ENCODE measurements around the gene PI4KB.

PI4KB gene

DNA sequence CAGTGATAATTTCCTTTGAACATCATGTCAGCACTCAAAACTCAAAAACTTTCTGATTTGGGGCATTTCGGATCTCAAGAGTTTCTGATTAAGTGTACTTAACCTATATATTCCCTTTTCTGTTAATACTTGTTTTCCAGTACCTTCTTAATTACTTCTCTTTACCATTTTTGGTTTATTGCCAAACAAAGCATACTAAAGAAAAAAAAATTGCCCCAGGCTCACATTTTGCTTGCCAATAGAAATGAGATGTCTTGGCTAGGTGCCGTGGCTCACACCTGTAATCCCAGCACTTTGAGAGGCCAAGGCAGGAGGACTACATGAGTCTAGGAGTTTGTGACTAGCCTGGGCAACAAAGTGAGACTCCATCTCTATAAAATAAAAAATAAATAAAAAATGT, 67.9 kb downstream of the PI4KB start:
- DNase-seq (ENCODE audit: low read depth), result no peak
- H3K4me3 ChIP-seq (ENCODE audit: control insufficient read depth, low read depth, low read length), result no peak overlapping the region

DNA sequence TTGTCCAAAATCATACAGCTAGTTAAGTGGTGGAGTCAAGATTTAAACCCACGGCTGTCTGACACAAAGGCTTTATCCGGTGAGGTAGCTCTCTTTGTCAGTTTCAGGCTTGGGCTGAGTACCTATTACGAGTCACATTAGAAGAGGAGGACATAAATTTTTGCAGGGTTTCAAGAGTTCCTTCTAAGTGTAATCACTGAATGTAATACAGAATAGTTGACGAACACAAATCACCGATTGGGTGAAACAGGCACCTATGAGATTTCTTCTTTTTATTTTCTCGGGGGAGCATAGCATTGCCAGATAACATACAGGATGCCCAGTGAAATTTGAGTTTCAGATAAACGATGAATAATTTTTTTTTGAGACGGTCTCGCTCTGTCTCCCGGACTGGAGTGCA, 71.8 kb downstream of the PI4KB start:
- peak overlapping the region; percentile 92 for H3K4me3 ChIP-seq (ENCODE audit: control insufficient read depth, low read depth, low read length)
- peak; percentile 26 for DNase-seq (ENCODE audit: low read depth)
- TF ChIP-seq, protein P1, sequence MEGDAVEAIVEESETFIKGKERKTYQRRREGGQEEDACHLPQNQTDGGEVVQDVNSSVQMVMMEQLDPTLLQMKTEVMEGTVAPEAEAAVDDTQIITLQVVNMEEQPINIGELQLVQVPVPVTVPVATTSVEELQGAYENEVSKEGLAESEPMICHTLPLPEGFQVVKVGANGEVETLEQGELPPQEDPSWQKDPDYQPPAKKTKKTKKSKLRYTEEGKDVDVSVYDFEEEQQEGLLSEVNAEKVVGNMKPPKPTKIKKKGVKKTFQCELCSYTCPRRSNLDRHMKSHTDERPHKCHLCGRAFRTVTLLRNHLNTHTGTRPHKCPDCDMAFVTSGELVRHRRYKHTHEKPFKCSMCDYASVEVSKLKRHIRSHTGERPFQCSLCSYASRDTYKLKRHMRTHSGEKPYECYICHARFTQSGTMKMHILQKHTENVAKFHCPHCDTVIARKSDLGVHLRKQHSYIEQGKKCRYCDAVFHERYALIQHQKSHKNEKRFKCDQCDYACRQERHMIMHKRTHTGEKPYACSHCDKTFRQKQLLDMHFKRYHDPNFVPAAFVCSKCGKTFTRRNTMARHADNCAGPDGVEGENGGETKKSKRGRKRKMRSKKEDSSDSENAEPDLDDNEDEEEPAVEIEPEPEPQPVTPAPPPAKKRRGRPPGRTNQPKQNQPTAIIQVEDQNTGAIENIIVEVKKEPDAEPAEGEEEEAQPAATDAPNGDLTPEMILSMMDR (conservative IDR thresholded peaks at IDR 0.05; ENCODE audit: control insufficient read depth, insufficient read depth, low read depth, low read length), result no peak

More for the DNA sequence above, 67.9 kb downstream of the PI4KB start:
- TF ChIP-seq, protein P1 (conservative IDR thresholded peaks at IDR 0.05; ENCODE audit: control insufficient read depth, insufficient read depth, low read depth, low read length), result no peak

DNA sequence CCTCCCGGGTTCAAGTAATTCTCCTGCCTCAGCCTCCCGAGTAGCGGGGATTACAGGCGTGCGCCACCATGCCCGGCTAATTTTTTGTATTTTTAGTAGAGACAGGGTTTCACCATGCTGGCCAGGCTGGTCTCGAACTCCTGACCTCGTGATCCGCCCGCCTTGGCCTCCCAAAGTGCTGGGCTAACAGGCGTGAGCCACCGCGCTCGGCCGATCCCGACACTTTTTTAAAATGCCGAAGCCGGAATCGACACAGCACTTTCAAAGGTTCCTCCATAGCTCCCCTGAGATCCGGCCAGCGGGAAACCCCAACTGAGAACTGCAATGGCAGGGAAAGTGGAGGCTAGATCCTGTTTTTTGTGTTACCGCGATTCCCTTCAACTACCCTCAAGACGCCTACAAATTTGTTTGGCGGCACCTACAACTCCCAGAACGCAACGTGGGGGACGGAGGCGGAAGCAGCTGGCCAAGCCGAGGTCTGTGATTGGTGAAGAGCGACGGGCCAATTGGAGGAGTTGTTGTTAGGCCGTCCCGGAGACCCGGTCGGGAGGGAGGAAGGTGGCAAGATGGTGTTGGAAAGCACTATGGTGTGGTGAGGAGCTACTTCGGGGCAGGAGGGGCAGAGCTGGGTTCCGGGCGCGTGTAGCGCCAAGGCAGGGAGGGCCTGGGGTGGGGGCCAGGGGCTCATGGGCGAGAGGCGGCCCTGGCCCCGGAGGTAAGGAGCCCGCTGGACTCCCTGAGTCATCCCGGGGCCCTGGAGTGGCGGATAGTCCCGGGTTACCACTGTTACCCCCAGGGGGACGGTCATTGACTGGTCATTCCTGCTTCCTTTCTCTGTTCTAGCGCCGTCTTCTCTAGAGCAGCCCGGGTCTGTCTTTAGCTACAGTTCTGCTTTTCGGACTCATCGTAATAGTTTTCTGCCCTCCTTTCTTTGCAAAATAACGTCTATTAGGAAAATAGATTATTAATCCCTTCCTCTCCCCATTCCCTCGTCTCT, 72.7 kb downstream of the PI4KB start, which contains the start of gene PSMD4:
Gene PSMD4, plus strand, starts transcription at position 518 of the 997 bp plus-strand sequence. Its CDS starts 49 bp downstream, at position 567.
- TF ChIP-seq, protein P1 (conservative IDR thresholded peaks at IDR 0.05; ENCODE audit: control insufficient read depth, insufficient read depth, low read depth, low read length), result no peak
- H3K4me3 ChIP-seq (ENCODE audit: control insufficient read depth, low read depth, low read length), result peak within 1 kb of the TSS; percentile 92
- peak; percentile 97 for DNase-seq (ENCODE audit: low read depth)

DNA sequence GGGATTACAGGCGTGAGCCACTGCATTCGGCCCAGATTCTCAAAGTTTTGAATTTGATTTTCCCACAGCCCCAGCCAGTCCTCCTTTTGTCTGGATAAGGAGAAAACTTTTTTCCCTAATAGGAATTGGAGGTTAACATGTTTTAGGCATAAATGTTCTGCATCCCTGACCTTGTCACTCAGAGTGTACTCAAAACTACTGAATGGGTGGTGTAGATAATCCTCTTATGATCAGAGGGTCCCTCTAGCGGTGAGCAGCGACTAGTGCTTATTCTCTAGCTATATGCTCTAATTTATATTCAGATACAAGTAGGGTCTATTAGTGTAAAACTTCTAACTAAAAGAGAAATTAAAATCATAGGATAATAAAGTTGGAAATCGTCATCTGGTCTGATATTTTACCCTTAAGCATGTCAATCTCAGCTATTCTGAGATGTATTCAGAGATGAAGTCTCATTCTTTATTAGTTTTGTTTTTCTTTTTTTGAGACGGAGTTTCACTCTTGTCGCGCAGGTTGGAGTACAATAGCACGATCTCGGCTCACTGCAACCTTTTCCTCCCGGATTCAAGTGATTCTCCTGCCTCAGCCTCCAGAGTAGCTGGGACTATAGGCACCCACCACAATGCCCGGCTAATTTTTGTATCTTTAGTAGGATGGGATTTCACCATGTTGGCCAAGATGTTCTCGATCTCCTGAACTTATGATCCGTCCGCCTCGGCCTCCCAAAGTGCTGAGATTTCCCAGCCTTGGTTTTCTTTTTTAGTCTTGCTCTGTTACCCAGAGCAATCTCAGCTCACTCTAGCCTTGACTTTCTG, 75.4 kb downstream of the PI4KB start:
- TF ChIP-seq, protein P1 (conservative IDR thresholded peaks at IDR 0.05; ENCODE audit: control insufficient read depth, insufficient read depth, low read depth, low read length), result peak; percentile 94
- no peak overlapping the region for H3K4me3 ChIP-seq (ENCODE audit: control insufficient read depth, low read depth, low read length)
- peak; percentile 84 for DNase-seq (ENCODE audit: low read depth)

DNA sequence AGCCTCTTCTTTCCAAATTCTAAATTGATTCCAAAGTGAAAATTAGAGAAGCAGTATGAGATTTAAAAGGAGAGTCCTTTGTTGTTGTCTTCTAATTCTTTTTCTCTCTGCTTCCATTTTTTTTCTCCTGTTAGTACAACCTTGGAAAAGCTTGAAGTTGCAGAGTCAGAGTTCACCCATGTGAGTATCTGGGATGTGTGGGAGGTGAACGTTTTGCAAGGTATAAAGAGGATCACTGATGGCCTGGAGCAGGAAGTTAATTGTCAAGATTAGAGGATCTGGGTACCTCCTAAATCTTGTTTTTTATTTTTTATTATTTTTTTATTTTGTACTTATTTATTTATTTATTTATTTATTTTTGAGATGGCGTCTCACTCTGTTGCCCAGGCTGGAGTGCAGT, 80.4 kb downstream of the PI4KB start:
- no peak overlapping the region for H3K4me3 ChIP-seq (ENCODE audit: control insufficient read depth, low read depth, low read length)
- DNase-seq (ENCODE audit: low read depth), result no peak
- TF ChIP-seq, protein P1 (conservative IDR thresholded peaks at IDR 0.05; ENCODE audit: control insufficient read depth, insufficient read depth, low read depth, low read length), result no peak

DNA sequence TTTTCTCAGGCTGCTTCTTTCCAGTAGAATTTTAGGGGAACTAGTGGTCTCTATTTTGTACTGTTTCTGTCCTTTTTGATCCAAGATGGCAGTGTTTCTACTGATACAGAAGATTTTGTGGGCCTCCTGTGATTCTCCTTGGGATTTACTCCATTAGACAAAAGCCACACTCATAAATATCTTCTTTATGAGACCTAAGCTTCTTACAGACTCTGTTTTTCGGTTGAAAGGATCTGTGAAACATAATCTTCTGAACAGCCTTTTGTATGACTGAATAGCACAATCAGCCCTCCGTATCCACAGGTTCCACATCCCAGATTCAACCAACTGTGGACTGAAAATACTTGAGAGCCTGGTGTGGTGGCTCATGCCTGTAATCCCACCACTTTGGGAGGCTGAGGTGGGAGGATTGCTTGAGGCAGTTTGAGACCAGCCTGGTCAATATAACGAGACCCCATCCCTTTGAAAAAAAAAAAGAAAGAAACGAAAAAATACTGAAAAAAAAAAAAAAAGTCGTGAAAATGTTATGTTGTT, 83.5 kb downstream of the PI4KB start:
- TF ChIP-seq, protein P1 (conservative IDR thresholded peaks at IDR 0.05; ENCODE audit: control insufficient read depth, insufficient read depth, low read depth, low read length), result no peak
- H3K4me3 ChIP-seq (ENCODE audit: control insufficient read depth, low read depth, low read length), result no peak overlapping the region
- DNase-seq (ENCODE audit: low read depth), result no peak
